ENCODE data around the gene TRABD2B. TPM values are rescaled to one million over a fixed set of nuclear protein-coding genes. Genes with fewer than 3 reads are reported as not detected.

TRABD2B gene
- polyA plus RNA-seq, 1 of the 3 experiments (the other 2 are of a cell fraction), result 0.03 TPM

GRCh38 chr1:47835409-47835808, 161.8 kb downstream of the TRABD2B start:
- Histone ChIP-seq H3F3A (replicated peaks; ENCODE audit: insufficient read depth) (no peaks in the 10 kb centered on the region), H3K36me3 (replicated peaks in 1 of 2; ENCODE audit: control insufficient read depth in 1 of 2, insufficient read depth in 2 of 2, low read length in 1 of 2) (no peaks in the 10 kb centered on the region), H3K9ac (no peak overlapping the region), H4K20me1 (ENCODE audit: insufficient read depth) (no peaks in the 10 kb centered on the region), H3K9me3 (0 out of 2 replicates have a peak, but pooled peaks cover 3% of the 10 kb centered on the region), H3K27ac (ENCODE audit: low read depth in 2 of 2, low read length in 1 of 2) (no peak overlapping the region), H3K9me2 (no peaks in the 10 kb centered on the region), H3K27me3 (ENCODE audit: insufficient read depth) (no peaks in the 10 kb centered on the region), H3K4me3 (ENCODE audit: low read depth in 2 of 2, low read length in 1 of 2) (no peak overlapping the region), H3K4me1 (ENCODE audit: control insufficient read depth in 1 of 2, insufficient read depth in 2 of 2, low read depth in 1 of 2, low read length in 1 of 2) (no peaks in the 10 kb centered on the region; a peak in 1 of 4 replicates), H3K79me2 (ENCODE audit: insufficient read depth) (no peaks in the 10 kb centered on the region), H3K4me2 (no peak overlapping the region), H2AFZ (ENCODE audit: low read depth) (no peak overlapping the region)
- WGBS (ENCODE audit: low lambda C conversion rate), result 23% methylated on average over 2 of the region's 2 CpGs
- DNase-seq, result no peak
- ChIA-PET CTCF (interaction anchor here (1.4 kb wide), 1 partner anchor 12 kb away, joined by 3 read pairs; no protein-coding TSS in a partner anchor), POLR2A (no interaction called here)
- TF ChIP-seq GATA2 (CRISPR knock-in tag; IDR thresholded peaks at IDR 0.05) (no peak), USF2 (IDR thresholded peaks at IDR 0.05; ENCODE audit: borderline replicate concordance, low read depth, low read length) (no peak), SIN3A (IDR thresholded peaks at IDR 0.05; ENCODE audit: borderline replicate concordance, low read depth, low read length) (no peak), RXRA (IDR thresholded peaks at IDR 0.05; ENCODE audit: borderline replicate concordance, low read depth) (no peak), FOXM1 (IDR thresholded peaks at IDR 0.05; ENCODE audit: low read depth) (no peak), SMC3 (IDR thresholded peaks at IDR 0.05; ENCODE audit: low read depth, low read length) (no peak), EP300 (IDR thresholded peaks at IDR 0.05; ENCODE audit: borderline replicate concordance in 1 of 2, low read depth in 1 of 2, low read length in 1 of 2) (no peak), JUND (IDR thresholded peaks at IDR 0.05) (no peak), TCF12 (IDR thresholded peaks at IDR 0.05) (no peak), EZH2phosphoT487 (IDR thresholded peaks at IDR 0.05; ENCODE audit: borderline replicate concordance, low read depth) (no peak), ELF1 (IDR thresholded peaks at IDR 0.05) (no peak), MEF2A (IDR thresholded peaks at IDR 0.05; ENCODE audit: borderline replicate concordance, low read depth) (no peak)
- TF ChIP-seq, protein P1, sequence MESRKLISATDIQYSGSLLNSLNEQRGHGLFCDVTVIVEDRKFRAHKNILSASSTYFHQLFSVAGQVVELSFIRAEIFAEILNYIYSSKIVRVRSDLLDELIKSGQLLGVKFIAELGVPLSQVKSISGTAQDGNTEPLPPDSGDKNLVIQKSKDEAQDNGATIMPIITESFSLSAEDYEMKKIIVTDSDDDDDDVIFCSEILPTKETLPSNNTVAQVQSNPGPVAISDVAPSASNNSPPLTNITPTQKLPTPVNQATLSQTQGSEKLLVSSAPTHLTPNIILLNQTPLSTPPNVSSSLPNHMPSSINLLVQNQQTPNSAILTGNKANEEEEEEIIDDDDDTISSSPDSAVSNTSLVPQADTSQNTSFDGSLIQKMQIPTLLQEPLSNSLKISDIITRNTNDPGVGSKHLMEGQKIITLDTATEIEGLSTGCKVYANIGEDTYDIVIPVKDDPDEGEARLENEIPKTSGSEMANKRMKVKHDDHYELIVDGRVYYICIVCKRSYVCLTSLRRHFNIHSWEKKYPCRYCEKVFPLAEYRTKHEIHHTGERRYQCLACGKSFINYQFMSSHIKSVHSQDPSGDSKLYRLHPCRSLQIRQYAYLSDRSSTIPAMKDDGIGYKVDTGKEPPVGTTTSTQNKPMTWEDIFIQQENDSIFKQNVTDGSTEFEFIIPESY (IDR thresholded peaks at IDR 0.05; ENCODE audit: borderline replicate concordance, low read depth), result no peak
- TF ChIP-seq, protein P2, sequence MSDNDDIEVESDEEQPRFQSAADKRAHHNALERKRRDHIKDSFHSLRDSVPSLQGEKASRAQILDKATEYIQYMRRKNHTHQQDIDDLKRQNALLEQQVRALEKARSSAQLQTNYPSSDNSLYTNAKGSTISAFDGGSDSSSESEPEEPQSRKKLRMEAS (IDR thresholded peaks at IDR 0.05; ENCODE audit: low read depth), result no peak
- TF ChIP-seq, protein P3, sequence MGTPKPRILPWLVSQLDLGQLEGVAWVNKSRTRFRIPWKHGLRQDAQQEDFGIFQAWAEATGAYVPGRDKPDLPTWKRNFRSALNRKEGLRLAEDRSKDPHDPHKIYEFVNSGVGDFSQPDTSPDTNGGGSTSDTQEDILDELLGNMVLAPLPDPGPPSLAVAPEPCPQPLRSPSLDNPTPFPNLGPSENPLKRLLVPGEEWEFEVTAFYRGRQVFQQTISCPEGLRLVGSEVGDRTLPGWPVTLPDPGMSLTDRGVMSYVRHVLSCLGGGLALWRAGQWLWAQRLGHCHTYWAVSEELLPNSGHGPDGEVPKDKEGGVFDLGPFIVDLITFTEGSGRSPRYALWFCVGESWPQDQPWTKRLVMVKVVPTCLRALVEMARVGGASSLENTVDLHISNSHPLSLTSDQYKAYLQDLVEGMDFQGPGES (IDR thresholded peaks at IDR 0.05; ENCODE audit: low read depth, low read length), result no peak

All from SK-N-SH (cell line).